HEK293 (cell line): Measurements from ENCODE around the gene NDUFA8.

Experiments used
- CTCF ChIA-PET: fragments of 350-600 bp; formaldehyde crosslinking; extraction: SDS; loops from one replicate; lab custom pipeline; 2021; ENCODE audit warnings: antibody characterized with exemption; lab: Yijun Ruan, JAX
- POLR2A ChIA-PET: fragments of 300-600 bp; formaldehyde crosslinking; extraction: SDS; loops from one replicate; lab custom pipeline; 2020; ENCODE audit warnings: antibody characterized with exemption, inconsistent platforms; lab: Yijun Ruan, JAX
- H3K27ac ChIP-seq: fragments of 200-500 bp; sonication (Bioruptor generic); 2 replicates; pipeline ENCODE4 v1.5.1; 2014; ENCODE audit warnings: low read depth, low read length, control low read depth, inconsistent platforms; ENCODE audit errors: extremely low read depth
- H3K36me3 ChIP-seq, 2 experiments: fragments of 200-500 bp in 1 of 2; sonication (Bioruptor generic) in 1 of 2; 1 replicate in 1 of 2; 2 replicates in 1 of 2; pipeline ENCODE4 v1.5.1; 2014 to 2017; ENCODE audit warnings: inconsistent platforms in 2 of 2, low read length in 2 of 2; ENCODE audit not compliant: control insufficient read depth in 2 of 2, insufficient read depth in 1 of 2
- H3K4me1 ChIP-seq: fragments of 200-500 bp; sonication (Bioruptor generic); 2 replicates; pipeline ENCODE4 v1.5.1; 2014; ENCODE audit warnings: mild to moderate bottlenecking, low read length, inconsistent platforms; ENCODE audit not compliant: control insufficient read depth, insufficient read depth
- H3K4me3 ChIP-seq: 2 replicates; pipeline ENCODE4 v1.5.1; 2011; ENCODE audit warnings: low read depth, mild to moderate bottlenecking, control low read depth, low read length, moderate library complexity
- H3K9me3 ChIP-seq: fragments of 200-500 bp; sonication (Bioruptor generic); 2 replicates; pipeline ENCODE4 v1.5.1; 2014; ENCODE audit warnings: low read depth, low read length, inconsistent platforms; ENCODE audit not compliant: control insufficient read depth, insufficient read depth
- EGR2 ChIP-seq: fragments of 450-650 bp; formaldehyde crosslinking; IDR thresholded peaks from 2 replicates; pipeline ENCODE4 v1.5.1; 2016; ENCODE audit warnings: low read depth, missing biosample characterization, missing genetic modification characterization
- ZNF146 ChIP-seq: fragments of 450-650 bp; formaldehyde crosslinking; IDR thresholded peaks from 2 replicates; pipeline ENCODE4 v1.5.1; 2016; ENCODE audit warnings: missing biosample characterization, missing genetic modification characterization
- ZNF19 ChIP-seq: fragments of 450-650 bp; formaldehyde crosslinking; IDR thresholded peaks from 2 replicates; pipeline ENCODE4; 2016; ENCODE audit warnings: missing biosample characterization, missing genetic modification characterization, low read depth
- ZNF23 ChIP-seq: fragments of 450-650 bp; formaldehyde crosslinking; IDR thresholded peaks from 2 replicates; pipeline ENCODE4 v1.5.1; 2016; ENCODE audit warnings: missing biosample characterization, missing genetic modification characterization, borderline replicate concordance
- ZNF311 ChIP-seq: fragments of 450-650 bp; formaldehyde crosslinking; IDR thresholded peaks from 2 replicates; pipeline ENCODE4 v1.5.1; 2017; ENCODE audit warnings: missing biosample characterization, missing genetic modification characterization, borderline replicate concordance
- ZNF501 ChIP-seq: fragments of 450-650 bp; formaldehyde crosslinking; IDR thresholded peaks from 2 replicates; pipeline ENCODE4 v1.5.1; 2016; ENCODE audit warnings: missing biosample characterization, missing genetic modification characterization
- ZNF626 ChIP-seq: fragments of 450-650 bp; sonication (Bioruptor Pico); formaldehyde crosslinking; IDR thresholded peaks from 2 replicates; pipeline ENCODE4 v1.5.1; 2018; ENCODE audit warnings: missing biosample characterization, missing genetic modification characterization, inconsistent platforms
- ZNF76 ChIP-seq: fragments of 450-650 bp; formaldehyde crosslinking; IDR thresholded peaks from 2 replicates; pipeline ENCODE4; 2016; ENCODE audit warnings: low read depth, missing biosample characterization, missing genetic modification characterization, borderline replicate concordance
- ZNF785 ChIP-seq: fragments of 450-650 bp; formaldehyde crosslinking; IDR thresholded peaks from 2 replicates; pipeline ENCODE4 v1.5.1; 2016; ENCODE audit warnings: missing biosample characterization, missing genetic modification characterization
- ZSCAN16 ChIP-seq: fragments of 450-650 bp; formaldehyde crosslinking; IDR thresholded peaks from 2 replicates; pipeline ENCODE4 v1.5.1; 2016; ENCODE audit warnings: missing biosample characterization, missing genetic modification characterization
- TF ChIP-seq, protein P1 (sequence below): fragments of 450-650 bp; IDR thresholded peaks from 2 replicates; pipeline ENCODE4 v1.5.1; 2018; ENCODE audit warnings: missing biosample characterization, missing genetic modification characterization
- TF ChIP-seq, protein P2 (sequence below): fragments of 450-650 bp; formaldehyde crosslinking; IDR thresholded peaks from 2 replicates; pipeline ENCODE4 v1.5.1; 2017; ENCODE audit warnings: missing biosample characterization, missing genetic modification characterization
- TF ChIP-seq, protein P3 (sequence below): fragments of 450-650 bp; formaldehyde crosslinking; IDR thresholded peaks from 2 replicates; pipeline ENCODE4 v1.5.1; 2017; ENCODE audit warnings: missing biosample characterization, mild to moderate bottlenecking, missing genetic modification characterization, moderate library complexity
- TF ChIP-seq, protein P4 (sequence below): fragments of 450-650 bp; formaldehyde crosslinking; IDR thresholded peaks from 2 replicates; pipeline ENCODE4 v1.5.1; 2016; ENCODE audit warnings: missing biosample characterization, missing genetic modification characterization
- TF ChIP-seq, protein P5 (sequence below): fragments of 450-650 bp; IDR thresholded peaks from 2 replicates; pipeline ENCODE4 v1.5.1; 2018; ENCODE audit warnings: missing biosample characterization, mild to moderate bottlenecking, missing genetic modification characterization
- TF ChIP-seq, protein P6 (sequence below): fragments of 450-650 bp; formaldehyde crosslinking; IDR thresholded peaks from 2 replicates; pipeline ENCODE4; 2016; ENCODE audit warnings: missing biosample characterization, missing genetic modification characterization

NDUFA8 gene

DNA sequence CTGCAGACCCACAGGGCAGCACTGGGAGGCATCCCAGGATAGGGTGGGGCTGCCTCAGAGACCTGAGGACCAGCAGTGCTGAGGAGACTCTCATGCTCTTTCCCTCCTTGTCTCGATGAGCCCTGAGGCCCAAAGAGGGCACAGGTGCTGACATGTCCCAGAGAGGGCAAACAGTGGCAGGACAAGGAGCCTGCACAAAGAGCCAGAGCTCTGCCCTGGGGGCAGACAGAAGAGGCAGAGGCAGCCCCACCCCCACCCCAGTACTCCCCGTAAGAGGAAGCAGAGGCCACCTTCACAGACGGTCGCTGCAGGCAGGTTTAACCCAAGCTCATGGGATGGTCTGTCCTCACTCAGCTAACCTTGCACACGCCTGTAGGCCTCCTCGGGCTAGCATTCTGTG, 37.1 kb downstream of the NDUFA8 start:
- Histone ChIP-seq H3K27ac (no peak overlapping the region), H3K36me3 (no peaks in the 10 kb centered on the region), H3K4me3 (no peak overlapping the region), H3K9me3 (no peaks in the 10 kb centered on the region), H3K4me1 (no peaks in the 10 kb centered on the region)
- CTCF ChIA-PET: interaction anchor here (0.6 to 12.1 kb wide), 30 partner anchors 9 to 863 kb away, joined by 3 to 473 read pairs (median 5); partner anchors contain the start of genes MORN5, NDUFA8 and TTLL11
- POLR2A ChIA-PET: interaction anchor here (1.4 kb wide), 1 partner anchor 23 kb away, joined by 3 read pairs; no protein-coding TSS in a partner anchor
- no peak for TF ChIP-seq EGR2 (tag by site-specific recombination)

DNA sequence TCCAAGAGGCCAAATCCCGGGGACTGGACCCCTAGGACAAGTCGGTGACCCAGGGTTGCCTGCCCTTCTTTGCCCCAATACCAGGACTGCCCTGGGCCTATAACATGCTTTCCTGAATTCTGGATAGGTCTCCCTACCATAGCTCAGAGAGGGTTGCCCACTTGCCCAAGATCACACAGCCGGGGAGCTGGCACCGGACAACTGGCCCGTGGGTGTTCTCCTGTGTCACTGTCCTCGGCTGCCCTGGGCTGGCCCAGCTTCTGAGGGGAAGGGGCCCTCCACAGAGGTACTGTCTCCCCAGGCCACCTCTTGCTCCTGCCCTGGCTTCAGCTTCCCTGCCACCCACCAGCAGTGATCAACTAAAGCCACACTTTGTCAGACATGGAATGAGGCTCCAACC, 37.6 kb downstream of the NDUFA8 start:
- TF ChIP-seq, protein P1, sequence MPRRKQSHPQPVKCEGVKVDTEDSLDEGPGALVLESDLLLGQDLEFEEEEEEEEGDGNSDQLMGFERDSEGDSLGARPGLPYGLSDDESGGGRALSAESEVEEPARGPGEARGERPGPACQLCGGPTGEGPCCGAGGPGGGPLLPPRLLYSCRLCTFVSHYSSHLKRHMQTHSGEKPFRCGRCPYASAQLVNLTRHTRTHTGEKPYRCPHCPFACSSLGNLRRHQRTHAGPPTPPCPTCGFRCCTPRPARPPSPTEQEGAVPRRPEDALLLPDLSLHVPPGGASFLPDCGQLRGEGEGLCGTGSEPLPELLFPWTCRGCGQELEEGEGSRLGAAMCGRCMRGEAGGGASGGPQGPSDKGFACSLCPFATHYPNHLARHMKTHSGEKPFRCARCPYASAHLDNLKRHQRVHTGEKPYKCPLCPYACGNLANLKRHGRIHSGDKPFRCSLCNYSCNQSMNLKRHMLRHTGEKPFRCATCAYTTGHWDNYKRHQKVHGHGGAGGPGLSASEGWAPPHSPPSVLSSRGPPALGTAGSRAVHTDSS (tag by site-specific recombination): no peak
- no peak for TF ChIP-seq ZSCAN16
- no peak for TF ChIP-seq ZNF146 (tag by site-specific recombination)
- TF ChIP-seq, protein P2, sequence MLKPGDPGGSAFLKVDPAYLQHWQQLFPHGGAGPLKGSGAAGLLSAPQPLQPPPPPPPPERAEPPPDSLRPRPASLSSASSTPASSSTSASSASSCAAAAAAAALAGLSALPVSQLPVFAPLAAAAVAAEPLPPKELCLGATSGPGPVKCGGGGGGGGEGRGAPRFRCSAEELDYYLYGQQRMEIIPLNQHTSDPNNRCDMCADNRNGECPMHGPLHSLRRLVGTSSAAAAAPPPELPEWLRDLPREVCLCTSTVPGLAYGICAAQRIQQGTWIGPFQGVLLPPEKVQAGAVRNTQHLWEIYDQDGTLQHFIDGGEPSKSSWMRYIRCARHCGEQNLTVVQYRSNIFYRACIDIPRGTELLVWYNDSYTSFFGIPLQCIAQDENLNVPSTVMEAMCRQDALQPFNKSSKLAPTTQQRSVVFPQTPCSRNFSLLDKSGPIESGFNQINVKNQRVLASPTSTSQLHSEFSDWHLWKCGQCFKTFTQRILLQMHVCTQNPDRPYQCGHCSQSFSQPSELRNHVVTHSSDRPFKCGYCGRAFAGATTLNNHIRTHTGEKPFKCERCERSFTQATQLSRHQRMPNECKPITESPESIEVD (tag by site-specific recombination): no peak
- TF ChIP-seq, protein P3, sequence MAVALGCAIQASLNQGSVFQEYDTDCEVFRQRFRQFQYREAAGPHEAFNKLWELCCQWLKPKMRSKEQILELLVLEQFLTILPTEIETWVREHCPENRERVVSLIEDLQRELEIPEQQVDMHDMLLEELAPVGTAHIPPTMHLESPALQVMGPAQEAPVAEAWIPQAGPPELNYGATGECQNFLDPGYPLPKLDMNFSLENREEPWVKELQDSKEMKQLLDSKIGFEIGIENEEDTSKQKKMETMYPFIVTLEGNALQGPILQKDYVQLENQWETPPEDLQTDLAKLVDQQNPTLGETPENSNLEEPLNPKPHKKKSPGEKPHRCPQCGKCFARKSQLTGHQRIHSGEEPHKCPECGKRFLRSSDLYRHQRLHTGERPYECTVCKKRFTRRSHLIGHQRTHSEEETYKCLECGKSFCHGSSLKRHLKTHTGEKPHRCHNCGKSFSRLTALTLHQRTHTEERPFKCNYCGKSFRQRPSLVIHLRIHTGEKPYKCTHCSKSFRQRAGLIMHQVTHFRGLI (tag by site-specific recombination): no peak
- TF ChIP-seq ZNF626 (tag by site-specific recombination): no peak
- no peak for TF ChIP-seq ZNF311 (tag by site-specific recombination)
- Histone ChIP-seq H3K4me3 (no peak overlapping the region), H3K27ac (no peak overlapping the region), H3K36me3 (no peaks in the 10 kb centered on the region), H3K4me1 (no peaks in the 10 kb centered on the region), H3K9me3 (no peaks in the 10 kb centered on the region)
- ChIA-PET CTCF (interaction anchor here (0.5 to 12.1 kb wide), 19 partner anchors 8 to 688 kb away, joined by 3 to 473 read pairs (median 6); partner anchors contain the start of gene TTLL11), POLR2A (interaction anchor here (1.4 kb wide), 1 partner anchor 22 kb away, joined by 3 read pairs; no protein-coding TSS in a partner anchor)

DNA sequence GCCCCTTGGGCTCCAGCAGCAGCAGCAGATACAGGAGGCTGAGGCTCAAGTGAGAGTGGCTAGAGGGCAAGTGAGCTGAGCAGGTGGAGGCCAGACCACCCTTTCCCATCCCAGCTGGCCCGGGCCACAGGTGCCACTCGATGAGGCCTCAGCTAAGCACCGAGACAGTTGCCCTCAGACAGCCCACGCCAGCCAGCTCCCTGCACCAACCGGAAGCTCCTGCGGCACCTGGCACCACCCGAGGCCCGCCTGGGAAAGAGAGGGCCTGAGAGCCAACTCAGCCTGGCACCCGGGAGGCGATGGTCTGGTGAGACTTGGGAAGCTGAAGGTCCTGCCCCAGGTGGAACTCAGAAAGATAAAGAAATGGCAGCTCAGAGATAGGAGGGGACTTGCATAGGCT, 38.2 kb downstream of the NDUFA8 start:
- Histone ChIP-seq H3K4me3 (no peak overlapping the region), H3K4me1 (no peaks in the 10 kb centered on the region), H3K9me3 (no peaks in the 10 kb centered on the region), H3K27ac (no peak overlapping the region), H3K36me3 (no peaks in the 10 kb centered on the region)
- POLR2A ChIA-PET: no interaction called here
- TF ChIP-seq, protein P4, sequence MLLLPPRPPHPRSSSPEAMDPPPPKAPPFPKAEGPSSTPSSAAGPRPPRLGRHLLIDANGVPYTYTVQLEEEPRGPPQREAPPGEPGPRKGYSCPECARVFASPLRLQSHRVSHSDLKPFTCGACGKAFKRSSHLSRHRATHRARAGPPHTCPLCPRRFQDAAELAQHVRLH (tag by site-specific recombination): no peak
- TF ChIP-seq, protein P5, sequence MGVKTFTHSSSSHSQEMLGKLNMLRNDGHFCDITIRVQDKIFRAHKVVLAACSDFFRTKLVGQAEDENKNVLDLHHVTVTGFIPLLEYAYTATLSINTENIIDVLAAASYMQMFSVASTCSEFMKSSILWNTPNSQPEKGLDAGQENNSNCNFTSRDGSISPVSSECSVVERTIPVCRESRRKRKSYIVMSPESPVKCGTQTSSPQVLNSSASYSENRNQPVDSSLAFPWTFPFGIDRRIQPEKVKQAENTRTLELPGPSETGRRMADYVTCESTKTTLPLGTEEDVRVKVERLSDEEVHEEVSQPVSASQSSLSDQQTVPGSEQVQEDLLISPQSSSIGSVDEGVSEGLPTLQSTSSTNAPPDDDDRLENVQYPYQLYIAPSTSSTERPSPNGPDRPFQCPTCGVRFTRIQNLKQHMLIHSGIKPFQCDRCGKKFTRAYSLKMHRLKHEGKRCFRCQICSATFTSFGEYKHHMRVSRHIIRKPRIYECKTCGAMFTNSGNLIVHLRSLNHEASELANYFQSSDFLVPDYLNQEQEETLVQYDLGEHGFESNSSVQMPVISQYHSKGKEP (tag by site-specific recombination): no peak
- TF ChIP-seq ZNF76: no peak
- no peak for TF ChIP-seq ZNF19 (tag by site-specific recombination)
- no peak for TF ChIP-seq ZNF501 (tag by site-specific recombination)
- TF ChIP-seq, protein P6, sequence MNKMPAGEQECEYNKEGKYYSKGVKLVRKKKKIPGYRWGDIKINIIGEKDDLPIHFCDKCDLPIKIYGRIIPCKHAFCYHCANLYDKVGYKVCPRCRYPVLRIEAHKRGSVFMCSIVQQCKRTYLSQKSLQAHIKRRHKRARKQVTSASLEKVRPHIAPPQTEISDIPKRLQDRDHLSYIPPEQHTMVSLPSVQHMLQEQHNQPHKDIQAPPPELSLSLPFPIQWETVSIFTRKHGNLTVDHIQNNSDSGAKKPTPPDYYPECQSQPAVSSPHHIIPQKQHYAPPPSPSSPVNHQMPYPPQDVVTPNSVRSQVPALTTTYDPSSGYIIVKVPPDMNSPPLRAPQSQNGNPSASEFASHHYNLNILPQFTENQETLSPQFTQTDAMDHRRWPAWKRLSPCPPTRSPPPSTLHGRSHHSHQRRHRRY (tag by site-specific recombination): no peak
- no peak for TF ChIP-seq ZNF23 (tag by site-specific recombination)
- no peak for TF ChIP-seq ZSCAN16
- no peak for TF ChIP-seq ZNF785 (tag by site-specific recombination)
- CTCF ChIA-PET: interaction anchor here (0.5 to 12.1 kb wide), 13 partner anchors 8 to 1651 kb away, joined by 3 to 473 read pairs (median 26); partner anchors contain the start of gene TTLL11
